Stromal cell of bone marrow (primary cell): ENCODE data around the gene CD99.
A peak's percentile ranks its signal among the peaks of the same experiment; 100 is the strongest.
"Not testable (repeated sequence)": the region's sequence is repeated elsewhere in the genome, so short reads cannot be mapped to it uniquely, and the experiment has no call there.

ENCODE experiments used
- DNase-seq: peaks from one replicate; pipeline ENCODE4 v3.0.0-alpha.2; 2012; ENCODE audit warnings: low read depth

Gene CD99

GRCh38 chrX:2690856-2691542 lies at the start of gene CD99:
TSS of gene CD99 (plus strand) at chrX:2691295. CDS start at chrX:2691361, 66 bp downstream.
- peak; percentile 75 for DNase-seq

GRCh38 chrX:2642146-2642545 lies 48.9 kb upstream of the CD99 start:
- DNase-seq: no peak

GRCh38 chrX:2642791-2643190 lies 48.3 kb upstream of the CD99 start:
- no peak for DNase-seq

GRCh38 chrX:2643880-2644279 lies 47.2 kb upstream of the CD99 start:
- DNase-seq: no peak

GRCh38 chrX:2645563-2645962 lies 45.5 kb upstream of the CD99 start:
- no peak for DNase-seq

- DNase-seq: no peak
Observed at GRCh38 chrX:2647627-2648026, 43.5 kb upstream of the CD99 start.

GRCh38 chrX:2650037-2650436 lies 41.1 kb upstream of the CD99 start:
- no peak for DNase-seq

- DNase-seq: no peak
Observed at GRCh38 chrX:2650865-2651264, 40.2 kb upstream of the CD99 start.

GRCh38 chrX:2652106-2652505 lies 39.0 kb upstream of the CD99 start:
- no peak for DNase-seq

GRCh38 chrX:2654436-2655340 lies 36.4 kb upstream of the CD99 start:
- DNase-seq: no peak

GRCh38 chrX:2656257-2656836 lies 34.7 kb upstream of the CD99 start:
- no peak for DNase-seq

GRCh38 chrX:2657532-2658113 lies 33.5 kb upstream of the CD99 start:
- DNase-seq: no peak

- no peak for DNase-seq
Observed at GRCh38 chrX:2658585-2659292, 32.4 kb upstream of the CD99 start.

- DNase-seq: no peak
Observed at GRCh38 chrX:2662586-2662985, 28.5 kb upstream of the CD99 start.

- peak; percentile 63 for DNase-seq
Observed at GRCh38 chrX:2664502-2664901, 26.6 kb upstream of the CD99 start.

- DNase-seq: no peak
Observed at GRCh38 chrX:2665387-2666304, 25.4 kb upstream of the CD99 start.

GRCh38 chrX:2666491-2666890 lies 24.6 kb upstream of the CD99 start:
- DNase-seq: no peak

- no peak for DNase-seq
Observed at GRCh38 chrX:2670978-2671377, 20.1 kb upstream of the CD99 start.

GRCh38 chrX:2672084-2672483 lies 19.0 kb upstream of the CD99 start:
- no peak for DNase-seq

- no peak for DNase-seq
Observed at GRCh38 chrX:2673611-2674010, 17.5 kb upstream of the CD99 start.

GRCh38 chrX:2675657-2676200 lies 15.4 kb upstream of the CD99 start:
- not testable (repeated sequence) for DNase-seq
